H7 (cell line): Measurements from ENCODE around the gene MRPL52. TPM values are rescaled to one million over a fixed set of nuclear protein-coding genes. Genes with fewer than 3 reads are reported as not detected.

ENCODE experiments used
- DNase-seq: peaks from one replicate; pipeline ENCODE4 v3.0.0; 2012
- H3K27me3 ChIP-seq: 2 replicates; pipeline ENCODE4 v1.6.0; 2011; ENCODE audit warnings: mild to moderate bottlenecking, low read length; ENCODE audit not compliant: control insufficient read depth, insufficient read depth
- H3K36me3 ChIP-seq: replicated peaks from 2 replicates; pipeline ENCODE4 v1.5.1; 2011; ENCODE audit warnings: low read length; ENCODE audit not compliant: control insufficient read depth, insufficient read depth
- H3K4me3 ChIP-seq: 2 replicates; pipeline ENCODE4 v1.5.1; 2011; ENCODE audit warnings: low read depth, mild to moderate bottlenecking, control low read depth, low read length, moderate library complexity; ENCODE audit not compliant: insufficient read depth
- total RNA-seq: library from RNA; depleted of rRNA; stranded (reverse); fragments of >200 nt; shearing (Covaris generic); gene quantifications from 2 replicates; pipeline ENCODE4 v1.2.3, GENCODE V29; 2014

MRPL52 gene
- total RNA-seq, 1 experiment from 2014 or later = 86.6 TPM

GRCh38 chr14:22871224-22872032 lies 41.7 kb downstream of the MRPL52 start, which contains the start of gene LRP10:
Gene LRP10, plus strand, starts transcription at chr14:22871740. Its CDS starts 564 bp downstream, at chr14:22872304.
- peak; percentile 98 for DNase-seq
- Histone ChIP-seq H3K4me3 (peak within 1 kb of the TSS; percentile 86), H3K36me3 (peaks cover 2% of the 10 kb centered on the region), H3K27me3 (no peaks in the 10 kb centered on the region)

DNA sequence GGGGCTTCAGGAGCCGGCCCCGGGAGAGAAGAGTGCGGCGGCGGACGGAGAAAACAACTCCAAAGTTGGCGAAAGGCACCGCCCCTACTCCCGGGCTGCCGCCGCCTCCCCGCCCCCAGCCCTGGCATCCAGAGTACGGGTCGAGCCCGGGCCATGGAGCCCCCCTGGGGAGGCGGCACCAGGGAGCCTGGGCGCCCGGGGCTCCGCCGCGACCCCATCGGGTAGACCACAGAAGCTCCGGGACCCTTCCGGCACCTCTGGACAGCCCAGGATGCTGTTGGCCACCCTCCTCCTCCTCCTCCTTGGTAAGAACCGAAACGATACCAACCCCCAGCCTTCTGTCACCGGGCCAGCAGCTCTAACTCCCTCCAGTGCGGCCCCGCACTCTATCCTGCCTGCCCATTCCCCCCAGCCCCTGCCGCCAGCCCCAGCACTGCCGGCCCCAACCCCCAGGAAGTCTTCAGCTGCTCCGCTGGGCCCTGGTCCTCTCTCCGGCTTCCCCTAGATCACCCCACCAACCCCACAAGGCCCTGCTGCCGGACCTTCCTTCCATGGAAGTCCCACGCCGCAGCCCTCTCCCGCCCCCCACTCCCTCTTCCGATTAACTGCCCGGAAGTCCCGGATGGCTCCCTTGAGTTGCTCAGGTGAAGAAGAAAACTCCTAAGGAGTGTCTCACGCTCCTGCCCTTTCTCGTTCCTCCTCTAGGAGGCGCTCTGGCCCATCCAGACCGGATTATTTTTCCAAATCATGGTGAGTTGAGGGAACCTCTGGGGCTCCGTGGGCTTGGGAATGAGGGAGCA lies 42.5 kb downstream of the MRPL52 start:
- Histone ChIP-seq H3K4me3 (peak overlapping the region; percentile 86), H3K27me3 (no peaks in the 10 kb centered on the region), H3K36me3 (peaks cover 2% of the 10 kb centered on the region)
- DNase-seq = peak; percentile 94

DNA sequence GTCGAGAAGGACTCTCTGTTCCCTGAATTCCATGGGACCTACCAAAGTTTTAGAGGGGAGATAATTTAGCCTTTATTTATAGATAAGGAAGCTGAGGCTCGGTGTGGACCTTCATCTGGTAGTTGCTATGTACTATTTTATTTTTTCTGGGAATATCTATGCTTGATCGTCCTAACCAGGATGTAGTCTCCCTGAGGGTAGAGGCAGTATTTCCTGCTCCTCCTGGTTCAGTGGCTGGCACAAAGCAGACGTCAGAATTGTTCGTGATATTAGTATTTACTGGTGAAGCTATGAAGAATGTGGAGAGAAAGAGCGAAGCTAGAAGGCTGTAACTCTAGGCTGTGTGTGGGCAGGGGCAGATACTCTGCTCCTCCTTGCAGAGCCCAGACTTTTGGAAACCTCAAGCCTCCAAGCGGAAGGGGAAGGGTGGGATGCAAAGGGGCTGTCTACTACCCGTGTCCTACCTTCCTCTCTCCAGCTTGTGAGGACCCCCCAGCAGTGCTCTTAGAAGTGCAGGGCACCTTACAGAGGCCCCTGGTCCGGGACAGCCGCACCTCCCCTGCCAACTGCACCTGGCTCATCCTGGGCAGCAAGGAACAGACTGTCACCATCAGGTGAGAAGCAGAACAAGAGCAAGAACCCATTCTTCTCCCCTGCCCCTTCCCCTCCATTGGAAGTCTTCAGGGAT lies 43.3 kb downstream of the MRPL52 start:
- no peak for DNase-seq
- Histone ChIP-seq H3K27me3 (no peaks in the 10 kb centered on the region), H3K36me3 (peaks cover 3% of the 10 kb centered on the region)

GRCh38 chr14:22875003-22875747 lies 45.5 kb downstream of the MRPL52 start:
- Histone ChIP-seq H3K4me3 (no peak overlapping the region), H3K27me3 (no peaks in the 10 kb centered on the region), H3K36me3 (peaks cover 4% of the 10 kb centered on the region)
- DNase-seq = peak; percentile 13

More for the DNA sequence above, 43.3 kb downstream of the MRPL52 start:
- H3K4me3 ChIP-seq = 0 out of 2 replicates have a peak overlapping the region, but pooled peaks have one; percentile 4

DNA sequence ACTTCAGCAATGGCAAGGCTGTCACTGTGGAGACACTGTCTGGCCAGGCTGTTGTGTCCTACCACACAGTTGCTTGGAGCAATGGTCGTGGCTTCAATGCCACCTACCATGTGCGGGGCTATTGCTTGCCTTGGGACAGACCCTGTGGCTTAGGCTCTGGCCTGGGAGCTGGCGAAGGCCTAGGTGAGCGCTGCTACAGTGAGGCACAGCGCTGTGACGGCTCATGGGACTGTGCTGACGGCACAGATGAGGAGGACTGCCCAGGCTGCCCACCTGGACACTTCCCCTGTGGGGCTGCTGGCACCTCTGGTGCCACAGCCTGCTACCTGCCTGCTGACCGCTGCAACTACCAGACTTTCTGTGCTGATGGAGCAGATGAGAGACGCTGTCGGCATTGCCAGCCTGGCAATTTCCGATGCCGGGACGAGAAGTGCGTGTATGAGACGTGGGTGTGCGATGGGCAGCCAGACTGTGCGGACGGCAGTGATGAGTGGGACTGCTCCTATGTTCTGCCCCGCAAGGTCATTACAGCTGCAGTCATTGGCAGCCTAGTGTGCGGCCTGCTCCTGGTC lies 46.1 kb downstream of the MRPL52 start:
- Histone ChIP-seq H3K27me3 (no peaks in the 10 kb centered on the region), H3K4me3 (no peak overlapping the region), H3K36me3 (peaks cover 4% of the 10 kb centered on the region)
- peak; percentile 8 for DNase-seq

DNA sequence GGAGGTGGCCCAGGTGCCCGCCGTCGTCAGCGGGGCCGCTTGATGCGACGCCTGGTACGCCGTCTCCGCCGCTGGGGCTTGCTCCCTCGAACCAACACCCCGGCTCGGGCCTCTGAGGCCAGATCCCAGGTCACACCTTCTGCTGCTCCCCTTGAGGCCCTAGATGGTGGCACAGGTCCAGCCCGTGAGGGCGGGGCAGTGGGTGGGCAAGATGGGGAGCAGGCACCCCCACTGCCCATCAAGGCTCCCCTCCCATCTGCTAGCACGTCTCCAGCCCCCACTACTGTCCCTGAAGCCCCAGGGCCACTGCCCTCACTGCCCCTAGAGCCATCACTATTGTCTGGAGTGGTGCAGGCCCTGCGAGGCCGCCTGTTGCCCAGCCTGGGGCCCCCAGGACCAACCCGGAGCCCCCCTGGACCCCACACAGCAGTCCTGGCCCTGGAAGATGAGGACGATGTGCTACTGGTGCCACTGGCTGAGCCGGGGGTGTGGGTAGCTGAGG lies 47.4 kb downstream of the MRPL52 start:
- Histone ChIP-seq H3K27me3 (peaks cover 1% of the 10 kb centered on the region; the same call in 1 of the 2 replicates), H3K4me3 (no peak overlapping the region), H3K36me3 (peaks cover 4% of the 10 kb centered on the region)
- peak; percentile 27 for DNase-seq

DNA sequence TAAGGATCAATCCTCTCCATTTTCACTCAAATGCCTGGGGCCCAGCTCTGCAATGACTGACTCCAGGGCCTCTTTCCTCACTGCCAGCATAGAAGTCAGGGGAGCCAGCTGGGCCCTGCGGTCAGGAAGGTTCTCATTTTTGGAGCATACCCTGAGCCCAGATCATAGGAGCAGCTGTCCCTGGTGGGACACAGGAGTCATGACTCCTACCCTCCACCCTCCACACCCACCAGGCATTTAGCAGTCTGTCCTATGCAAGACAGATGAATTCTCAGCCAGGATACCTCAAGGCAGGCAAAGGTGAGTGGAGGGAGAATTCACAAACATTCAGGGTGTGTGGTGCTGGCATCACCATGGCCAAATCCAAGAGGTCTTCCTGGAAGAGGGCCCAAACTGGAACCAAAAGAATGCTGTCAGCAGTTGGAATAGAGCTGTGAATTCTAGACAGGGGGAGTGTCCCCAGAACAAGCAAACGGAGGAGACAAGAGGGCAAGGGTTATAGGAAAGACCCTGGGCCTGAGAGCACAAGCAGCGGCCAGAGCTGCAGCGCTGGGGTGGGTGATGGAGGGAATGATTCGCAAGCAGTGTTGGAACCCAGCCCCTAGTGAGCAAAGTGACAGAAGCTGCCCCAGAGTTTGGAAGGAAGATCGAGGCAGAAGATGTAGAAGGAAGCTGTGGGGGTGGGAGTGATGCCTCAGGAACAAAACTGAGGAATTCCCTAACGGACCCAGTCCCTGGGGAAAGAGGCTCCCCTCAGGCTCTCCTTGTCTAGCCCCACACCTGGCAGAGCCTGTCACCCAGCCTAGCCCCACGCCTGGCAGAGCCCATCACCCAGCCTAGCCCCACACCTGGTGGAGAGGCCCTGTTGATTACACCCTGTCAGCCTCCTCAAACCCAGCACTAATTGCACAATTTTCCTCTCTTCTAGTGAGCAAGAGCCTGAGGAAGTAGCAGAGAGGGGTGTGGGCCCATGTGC lies 48.9 kb downstream of the MRPL52 start:
- peaks cover 5% of the 10 kb centered on the region for H3K27me3 ChIP-seq
- no peak overlapping the region for H3K4me3 ChIP-seq
- DNase-seq = peak; percentile 14
- peaks cover 4% of the 10 kb centered on the region for H3K36me3 ChIP-seq

DNA sequence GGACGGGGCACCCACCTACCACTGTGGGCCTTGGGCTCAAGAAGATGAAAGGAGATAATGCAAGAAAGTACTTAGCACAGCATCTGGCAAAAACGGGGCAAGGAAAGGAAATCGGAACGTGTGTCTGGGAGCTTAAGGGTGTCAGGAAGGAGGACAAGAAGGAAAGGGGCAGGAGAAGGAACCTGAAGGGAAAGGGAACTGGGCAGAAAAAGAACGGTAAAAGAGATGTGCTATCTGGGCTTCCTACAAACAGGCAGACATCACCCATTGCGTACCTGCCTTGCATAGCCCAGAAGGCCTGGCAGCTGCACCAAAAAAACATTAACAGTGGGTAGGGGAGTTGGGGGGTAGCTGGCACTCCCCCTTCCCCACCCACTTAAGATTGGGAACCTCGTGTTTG lies 52.4 kb downstream of the MRPL52 start:
- no peak for DNase-seq
- Histone ChIP-seq H3K4me3 (no peak overlapping the region), H3K27me3 (peaks cover 28% of the 10 kb centered on the region), H3K36me3 (peaks cover 2% of the 10 kb centered on the region)

- H3K4me3 ChIP-seq = peak overlapping the region; percentile 15; the same call in 1 of the 2 replicates
- peaks cover 28% of the 10 kb centered on the region for H3K27me3 ChIP-seq
- H3K36me3 ChIP-seq = peaks cover 2% of the 10 kb centered on the region
- DNase-seq = peak; percentile 93
Measured at GRCh38 chr14:22882529-22883172, 53.0 kb downstream of the MRPL52 start.

- peak; percentile 83 for DNase-seq
- H3K36me3 ChIP-seq = no peaks in the 10 kb centered on the region
- H3K4me3 ChIP-seq = peak within 1 kb of the TSS; percentile 37
- peaks cover 28% of the 10 kb centered on the region for H3K27me3 ChIP-seq
Measured at GRCh38 chr14:22883173-22883976, 53.7 kb downstream of the MRPL52 start, which contains the start of gene REM2. Gene REM2, plus strand, starts transcription at chr14:22883222. Its CDS starts 66 bp downstream, at chr14:22883288.

- peaks cover 28% of the 10 kb centered on the region for H3K27me3 ChIP-seq
- no peaks in the 10 kb centered on the region for H3K36me3 ChIP-seq
- DNase-seq = no peak
- H3K4me3 ChIP-seq = no peak overlapping the region
Measured at GRCh38 chr14:22884076-22884737, 54.5 kb downstream of the MRPL52 start.
